ENCODE measurements around the gene ST6GALNAC3.

ST6GALNAC3 gene

GRCh38 chr1:76471536-76471935 is 397.0 kb downstream of the ST6GALNAC3 start:
- DNase-seq = no peak

- no peak for DNase-seq
Measured at GRCh38 chr1:76473591-76473990, 399.0 kb downstream of the ST6GALNAC3 start.

- no peak for DNase-seq
Measured at GRCh38 chr1:76474922-76475321, 400.4 kb downstream of the ST6GALNAC3 start.

- DNase-seq = no peak
Measured at GRCh38 chr1:76477156-76477555, 402.6 kb downstream of the ST6GALNAC3 start.

- no peak for DNase-seq
Measured at GRCh38 chr1:76480827-76481226, 406.3 kb downstream of the ST6GALNAC3 start.

GRCh38 chr1:76481672-76482071 is 407.1 kb downstream of the ST6GALNAC3 start:
- DNase-seq = no peak

- DNase-seq = no peak
Measured at GRCh38 chr1:76482272-76482671, 407.7 kb downstream of the ST6GALNAC3 start.

- DNase-seq = no peak
Measured at GRCh38 chr1:76491737-76492136, 417.2 kb downstream of the ST6GALNAC3 start.

GRCh38 chr1:76492752-76493430 is 418.3 kb downstream of the ST6GALNAC3 start:
- DNase-seq = no peak

- no peak for DNase-seq
Measured at GRCh38 chr1:76494807-76495206, 420.3 kb downstream of the ST6GALNAC3 start.

- no peak for DNase-seq
Measured at GRCh38 chr1:76496871-76497270, 422.3 kb downstream of the ST6GALNAC3 start.

GRCh38 chr1:76500116-76500515 is 425.6 kb downstream of the ST6GALNAC3 start:
- no peak for DNase-seq

- DNase-seq = no peak
Measured at GRCh38 chr1:76501136-76501535, 426.6 kb downstream of the ST6GALNAC3 start.

GRCh38 chr1:76501586-76502219 is 427.2 kb downstream of the ST6GALNAC3 start:
- DNase-seq = no peak

GRCh38 chr1:76503100-76503499 is 428.6 kb downstream of the ST6GALNAC3 start:
- no peak for DNase-seq

GRCh38 chr1:76503736-76504135 is 429.2 kb downstream of the ST6GALNAC3 start:
- DNase-seq = no peak

- no peak for DNase-seq
Measured at GRCh38 chr1:76507376-76507775, 432.8 kb downstream of the ST6GALNAC3 start.

- DNase-seq = no peak
Measured at GRCh38 chr1:76508871-76509270, 434.3 kb downstream of the ST6GALNAC3 start.

- no peak for DNase-seq
Measured at GRCh38 chr1:76510672-76511557, 436.4 kb downstream of the ST6GALNAC3 start.

GRCh38 chr1:76511558-76512179 is 437.1 kb downstream of the ST6GALNAC3 start:
- DNase-seq = no peak

- no peak for DNase-seq
Measured at GRCh38 chr1:76530953-76531352, 456.4 kb downstream of the ST6GALNAC3 start.

- DNase-seq = no peak
Measured at GRCh38 chr1:76541618-76542017, 467.1 kb downstream of the ST6GALNAC3 start.

GRCh38 chr1:76542359-76542758 is 467.8 kb downstream of the ST6GALNAC3 start:
- no peak for DNase-seq
